ENCODE results near the gene PTF1A.

GRCh38 chr10:23191764-23192711 lies at the start of gene PTF1A:
- no peak for TF ChIP-seq ZSCAN29 (IDR thresholded peaks at IDR 0.05)
- no peak for TF ChIP-seq CTCF (IDR thresholded peaks at IDR 0.05 in 2 of 3, conservative IDR thresholded peaks at IDR 0.05 in 1 of 3; ENCODE audit: control insufficient read depth in 2 of 3, extremely low read depth in 1 of 3, insufficient read depth in 1 of 3, low read depth in 3 of 3, low read length in 3 of 3)
- no peak for TF ChIP-seq CHD2 (IDR thresholded peaks at IDR 0.05; ENCODE audit: borderline replicate concordance, low read depth, low read length)
- TF ChIP-seq, protein P1, sequence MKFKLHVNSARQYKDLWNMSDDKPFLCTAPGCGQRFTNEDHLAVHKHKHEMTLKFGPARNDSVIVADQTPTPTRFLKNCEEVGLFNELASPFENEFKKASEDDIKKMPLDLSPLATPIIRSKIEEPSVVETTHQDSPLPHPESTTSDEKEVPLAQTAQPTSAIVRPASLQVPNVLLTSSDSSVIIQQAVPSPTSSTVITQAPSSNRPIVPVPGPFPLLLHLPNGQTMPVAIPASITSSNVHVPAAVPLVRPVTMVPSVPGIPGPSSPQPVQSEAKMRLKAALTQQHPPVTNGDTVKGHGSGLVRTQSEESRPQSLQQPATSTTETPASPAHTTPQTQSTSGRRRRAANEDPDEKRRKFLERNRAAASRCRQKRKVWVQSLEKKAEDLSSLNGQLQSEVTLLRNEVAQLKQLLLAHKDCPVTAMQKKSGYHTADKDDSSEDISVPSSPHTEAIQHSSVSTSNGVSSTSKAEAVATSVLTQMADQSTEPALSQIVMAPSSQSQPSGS (IDR thresholded peaks at IDR 0.05; ENCODE audit: low read length): no peak
- no peak for TF ChIP-seq ELK1 (IDR thresholded peaks at IDR 0.05; ENCODE audit: low read depth, low read length)
- TF ChIP-seq IRF4 (IDR thresholded peaks at IDR 0.05; ENCODE audit: low read depth, low read length): no peak
- TF ChIP-seq, protein P2, sequence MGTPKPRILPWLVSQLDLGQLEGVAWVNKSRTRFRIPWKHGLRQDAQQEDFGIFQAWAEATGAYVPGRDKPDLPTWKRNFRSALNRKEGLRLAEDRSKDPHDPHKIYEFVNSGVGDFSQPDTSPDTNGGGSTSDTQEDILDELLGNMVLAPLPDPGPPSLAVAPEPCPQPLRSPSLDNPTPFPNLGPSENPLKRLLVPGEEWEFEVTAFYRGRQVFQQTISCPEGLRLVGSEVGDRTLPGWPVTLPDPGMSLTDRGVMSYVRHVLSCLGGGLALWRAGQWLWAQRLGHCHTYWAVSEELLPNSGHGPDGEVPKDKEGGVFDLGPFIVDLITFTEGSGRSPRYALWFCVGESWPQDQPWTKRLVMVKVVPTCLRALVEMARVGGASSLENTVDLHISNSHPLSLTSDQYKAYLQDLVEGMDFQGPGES (IDR thresholded peaks at IDR 0.05): no peak
- no peak for TF ChIP-seq HDGF (IDR thresholded peaks at IDR 0.05)
- no peak for TF ChIP-seq STAT3 (IDR thresholded peaks at IDR 0.05; ENCODE audit: low read depth, low read length)
- no peak for TF ChIP-seq RAD21 (IDR thresholded peaks at IDR 0.05; ENCODE audit: insufficient read depth, low read depth, low read length)
- no peak for TF ChIP-seq SPI1 (IDR thresholded peaks at IDR 0.05; ENCODE audit: borderline replicate concordance, insufficient read depth, low read depth, low read length)

All from GM12878 (cell line).